ENCODE data around the gene GYG1. TPM values are rescaled to one million over a fixed set of nuclear protein-coding genes. Genes with fewer than 3 reads are reported as not detected.
A peak's percentile ranks its signal among the peaks of the same experiment; 100 is the strongest.

Gene GYG1
- 10 to 100 TPM; 26.1 to 45.4 (median 35.4) TPM for polyA plus RNA-seq (ENCODE audit: insufficient read length in 4 of 4)

DNA sequence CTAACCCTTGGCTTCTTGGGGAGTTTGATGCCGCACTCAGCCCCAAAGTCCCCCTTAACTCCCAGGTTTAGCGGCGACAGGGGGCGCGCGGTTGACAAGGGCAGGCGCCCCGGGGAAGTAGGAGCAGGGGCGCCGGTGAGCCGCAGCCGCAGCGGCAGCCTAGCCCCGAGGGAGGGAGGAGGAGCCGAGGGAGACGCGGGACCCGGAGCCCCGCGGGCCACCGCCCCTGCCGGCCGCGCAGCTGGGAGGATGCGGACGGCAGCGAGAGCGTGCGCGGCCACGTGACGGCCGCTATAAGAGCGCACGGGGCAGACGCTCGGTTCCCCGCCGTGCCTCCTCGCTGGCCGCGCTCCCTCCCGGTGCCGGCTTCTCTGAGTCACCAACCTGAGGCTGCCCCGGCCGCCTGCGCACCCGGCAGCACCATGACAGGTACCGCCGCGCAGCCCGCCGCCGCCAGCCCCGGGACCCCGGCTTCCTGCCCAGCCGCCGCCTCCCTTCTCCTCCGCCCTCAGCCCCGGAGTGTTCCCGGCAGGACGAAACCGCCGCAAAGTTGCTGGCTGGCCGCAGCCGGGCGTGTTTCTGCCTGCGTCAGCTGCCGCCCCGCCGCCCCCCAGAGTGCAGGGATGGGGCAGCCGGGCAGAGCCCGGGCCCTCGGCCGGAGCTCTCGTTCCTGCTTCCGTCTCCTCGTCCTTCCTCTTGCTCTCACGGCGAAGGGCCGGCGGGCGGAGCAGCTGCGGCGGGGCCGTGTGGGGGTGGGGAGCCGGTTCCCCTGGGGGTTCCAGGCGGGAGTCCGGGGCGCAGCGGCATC is at the start of gene GYG1:
TSS of gene GYG1 (plus strand) at position 322 of the 808 bp plus-strand sequence. CDS start at position 423, 101 bp downstream.
- DNase-seq (ENCODE audit: low read depth in 4 of 4, low spot score in 3 of 4): peak in 3 of 4 donors; percentile 12 to 37 (median 33)

DNA sequence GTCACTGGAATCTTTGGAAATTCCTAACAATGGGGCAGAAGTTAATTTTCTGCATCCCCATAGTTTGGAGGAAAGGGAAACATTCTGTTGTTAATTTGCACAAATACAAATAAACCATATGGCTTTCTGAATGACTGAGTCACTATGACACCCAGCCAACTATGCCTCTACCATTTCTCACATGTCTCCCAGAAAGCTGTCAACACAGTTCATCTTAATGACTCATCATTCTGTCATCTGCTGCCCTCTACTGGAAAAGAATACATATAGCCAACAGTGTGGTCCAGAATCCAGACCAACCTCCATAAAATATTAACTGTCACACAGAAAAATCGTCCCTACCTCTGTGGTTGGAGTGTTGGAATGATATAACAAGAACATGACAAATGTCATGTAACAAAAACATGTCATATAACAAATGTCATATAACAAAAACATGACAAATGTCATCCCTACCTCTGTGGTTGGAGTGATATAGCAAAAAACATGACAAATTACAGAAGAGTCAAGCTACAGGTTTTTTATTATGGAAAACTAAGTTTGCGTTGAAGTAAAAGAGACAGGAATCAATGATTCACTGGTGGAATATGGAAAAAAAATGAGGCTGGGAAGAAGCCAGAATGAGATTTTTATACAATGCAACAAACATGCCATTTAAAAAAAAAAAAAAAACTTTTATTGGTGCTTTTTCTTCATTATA is 47.7 kb upstream of the GYG1 start:
- DNase-seq (ENCODE audit: low read depth in 4 of 4, low spot score in 3 of 4): peak; percentile 25 to 47 (median 38)

DNA sequence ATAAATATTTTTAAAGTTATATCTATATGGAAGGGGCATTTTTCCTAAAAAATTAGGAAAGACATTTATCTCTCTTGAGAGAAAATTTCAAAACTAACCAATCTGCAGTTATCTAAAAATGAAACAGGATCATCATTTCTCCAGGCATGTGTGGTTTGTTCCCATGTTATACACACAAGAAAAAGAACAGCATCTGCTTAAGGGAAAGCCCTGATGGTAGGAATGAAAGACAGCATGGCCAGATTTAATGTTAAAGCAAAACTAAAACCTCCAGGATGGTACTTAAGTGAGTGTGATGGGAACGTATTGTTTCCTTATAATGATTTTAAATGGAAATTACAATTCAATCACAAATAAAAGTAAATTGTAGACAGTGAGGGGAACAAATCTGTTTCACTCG is 46.2 kb upstream of the GYG1 start:
- DNase-seq (ENCODE audit: low read depth in 4 of 4, low spot score in 3 of 4): no peak

GRCh38 chr3:148948913-148949657 is 42.3 kb upstream of the GYG1 start:
- no peak for DNase-seq (ENCODE audit: low read depth in 4 of 4, low spot score in 3 of 4)

GRCh38 chr3:148950806-148951205 is 40.5 kb upstream of the GYG1 start:
- DNase-seq (ENCODE audit: low read depth in 4 of 4, low spot score in 3 of 4): no peak

DNA sequence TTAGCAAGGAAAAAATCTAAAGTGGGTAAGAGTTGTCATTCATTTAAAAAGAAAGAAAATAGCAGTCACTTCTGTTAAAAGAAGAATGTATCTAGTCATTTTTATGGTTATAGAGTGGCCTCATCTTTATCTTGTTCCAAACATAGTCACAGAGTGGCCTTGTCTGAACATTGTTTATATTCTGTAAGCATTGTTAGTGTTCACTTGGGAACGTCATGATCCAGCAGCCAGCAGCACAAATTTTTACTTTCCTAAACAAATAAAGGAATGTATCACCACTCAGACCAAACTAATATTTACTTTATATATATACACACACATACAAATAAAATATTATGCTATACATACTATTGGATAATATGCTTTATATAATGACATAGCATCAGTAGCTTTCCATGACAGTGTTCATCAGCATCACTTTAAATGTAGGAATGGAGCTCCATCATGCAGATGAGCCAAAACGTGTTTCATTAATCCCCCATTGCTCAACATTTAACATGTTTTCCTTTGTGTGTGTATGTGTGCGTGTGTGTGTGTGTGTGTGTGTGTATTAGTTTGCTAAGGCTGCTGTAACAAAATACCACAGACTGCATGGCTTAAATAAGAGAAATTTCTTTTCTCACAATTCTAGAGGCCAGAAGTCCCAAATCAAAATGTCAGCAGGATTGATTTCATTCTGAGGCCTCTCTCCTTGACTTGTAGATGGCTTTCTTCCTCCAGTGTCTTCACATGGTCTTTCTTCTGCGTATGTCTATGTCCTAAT is 39.6 kb upstream of the GYG1 start:
- DNase-seq (ENCODE audit: low read depth in 4 of 4, low spot score in 3 of 4): no peak

GRCh38 chr3:148953094-148953493 is 38.2 kb upstream of the GYG1 start:
- no peak for DNase-seq (ENCODE audit: low read depth in 4 of 4, low spot score in 3 of 4)

GRCh38 chr3:148954981-148955380 is 36.4 kb upstream of the GYG1 start:
- DNase-seq (ENCODE audit: low read depth in 4 of 4, low spot score in 3 of 4): no peak

DNA sequence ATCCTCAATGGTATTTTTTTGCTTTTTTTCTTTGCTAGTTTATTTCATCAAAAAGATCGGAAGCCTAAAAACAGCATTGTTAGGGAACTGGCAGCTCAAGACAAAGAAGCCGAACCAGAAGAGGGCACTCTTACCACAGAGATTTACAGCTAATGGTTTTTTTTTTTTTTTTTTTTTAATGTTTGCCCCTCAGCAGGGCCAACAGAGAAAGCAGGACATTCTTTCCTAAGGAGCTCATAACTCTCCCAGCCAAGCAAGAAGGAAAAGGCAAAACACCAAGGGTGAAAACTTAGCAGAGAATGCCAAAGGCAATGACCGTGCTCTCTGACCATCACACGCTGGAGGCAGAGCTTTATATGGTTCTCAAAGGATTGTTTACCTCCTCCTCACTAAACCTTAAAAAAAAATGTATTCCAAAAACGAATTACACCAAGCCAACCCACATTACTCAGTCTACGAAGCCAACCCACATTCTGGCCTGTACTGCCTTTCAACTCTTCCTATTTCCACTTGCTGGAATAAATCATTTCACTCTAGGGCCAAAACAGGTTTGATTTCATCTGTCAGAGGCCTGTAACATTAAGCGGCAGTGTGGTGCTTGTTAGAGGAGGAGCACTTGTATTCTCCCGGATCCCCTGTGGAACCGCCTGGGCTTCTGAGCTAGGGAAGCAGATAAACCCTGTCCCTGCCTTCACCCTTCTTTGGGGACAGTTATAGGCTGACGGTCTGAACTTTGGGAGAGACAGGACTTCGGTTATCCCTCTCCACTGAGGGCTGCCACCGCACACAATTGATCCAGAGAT is 35.6 kb upstream of the GYG1 start:
- DNase-seq (ENCODE audit: low read depth in 4 of 4, low spot score in 3 of 4): peak; percentile 29 to 55 (median 49)

GRCh38 chr3:148957586-148957985 is 33.8 kb upstream of the GYG1 start:
- no peak for DNase-seq (ENCODE audit: low read depth in 4 of 4, low spot score in 3 of 4)

GRCh38 chr3:148958696-148959095 is 32.6 kb upstream of the GYG1 start:
- no peak for DNase-seq (ENCODE audit: low read depth in 4 of 4, low spot score in 3 of 4)

- no peak for DNase-seq (ENCODE audit: low read depth in 4 of 4, low spot score in 3 of 4)
These were observed 28.8 kb upstream of the GYG1 start for GRCh38 chr3:148962513-148962912.

GRCh38 chr3:148964809-148965208 is 26.5 kb upstream of the GYG1 start:
- DNase-seq (ENCODE audit: low read depth in 4 of 4, low spot score in 3 of 4): no peak

DNA sequence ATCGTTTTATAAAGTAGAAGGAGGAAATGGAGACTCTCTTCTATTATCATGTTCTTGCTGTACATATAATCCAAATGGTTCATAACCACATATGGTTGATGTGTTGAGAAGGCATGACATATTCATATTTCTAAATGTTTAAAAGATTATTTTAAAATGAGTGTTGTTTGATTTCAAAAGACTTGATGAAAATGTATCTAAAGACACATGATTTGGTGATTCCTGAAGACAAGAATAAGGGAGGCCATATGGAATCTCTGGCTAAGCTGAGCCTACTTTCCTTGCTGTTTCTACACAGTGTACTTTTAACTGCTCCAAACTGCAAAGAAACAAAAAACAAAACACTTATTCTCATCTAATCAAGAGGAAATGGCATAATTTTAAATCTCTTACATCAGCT is 23.0 kb upstream of the GYG1 start:
- no peak for DNase-seq (ENCODE audit: low read depth in 4 of 4, low spot score in 3 of 4)

GRCh38 chr3:148970271-148970670 is 21.1 kb upstream of the GYG1 start:
- DNase-seq (ENCODE audit: low read depth in 4 of 4, low spot score in 3 of 4): no peak

- DNase-seq (ENCODE audit: low read depth in 4 of 4, low spot score in 3 of 4): peak in 1 of 4 donors; percentile 27
These were observed 19.8 kb upstream of the GYG1 start for GRCh38 chr3:148971401-148972163.

DNA sequence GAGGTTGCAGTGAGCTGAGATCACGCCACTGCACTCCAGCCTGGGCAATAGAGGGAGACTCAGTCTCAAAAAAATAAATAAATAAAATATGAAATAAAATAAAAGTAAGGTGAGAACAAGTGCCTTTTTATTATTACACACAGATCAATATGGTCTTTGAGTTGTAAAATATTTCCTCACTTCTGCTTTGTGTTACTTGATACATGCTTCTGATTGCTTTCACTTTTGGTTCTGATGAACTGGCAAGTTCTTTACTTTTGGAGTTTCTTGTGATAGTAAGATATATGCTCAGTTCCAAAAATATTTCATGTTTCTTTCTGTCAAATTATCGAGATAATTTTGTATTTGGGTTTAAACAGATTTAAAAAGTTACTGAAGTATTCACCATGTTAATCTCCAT is 16.6 kb upstream of the GYG1 start:
- DNase-seq (ENCODE audit: low read depth in 4 of 4, low spot score in 3 of 4): no peak

DNA sequence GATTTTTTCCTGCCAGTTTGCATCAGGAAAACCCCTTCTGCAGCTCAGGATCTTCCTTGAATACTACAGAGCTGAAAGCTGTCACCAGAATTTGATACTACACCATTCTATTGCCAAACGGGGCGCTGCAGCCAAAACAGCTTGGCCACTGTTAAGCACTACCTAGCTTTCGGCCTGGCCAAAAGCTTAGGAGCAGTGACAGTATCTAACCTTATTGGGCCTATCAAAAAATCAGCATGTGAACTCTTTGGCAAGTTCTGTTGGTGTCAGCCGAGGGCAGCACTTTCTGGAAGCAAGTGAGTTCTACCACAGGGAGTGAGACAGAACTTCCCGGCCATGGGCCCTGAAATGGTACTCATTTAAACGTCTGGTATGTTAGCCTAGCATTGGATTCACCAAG is 16.1 kb upstream of the GYG1 start:
- no peak for DNase-seq (ENCODE audit: low read depth in 4 of 4, low spot score in 3 of 4)

GRCh38 chr3:148975696-148976095 is 15.6 kb upstream of the GYG1 start:
- no peak for DNase-seq (ENCODE audit: low read depth in 4 of 4, low spot score in 3 of 4)
